Glutamatergic neuron (in vitro differentiated cells): ENCODE measurements around the gene PLEKHM3. TPM values are rescaled to one million over a fixed set of nuclear protein-coding genes. Genes with fewer than 3 reads are reported as not detected.

Experiments used
- DNase-seq: peaks from one replicate; pipeline ENCODE4 v3.0.0; 2022
- H3K27ac Mint-ChIP-seq: one replicate; pipeline ENCODE4 v1.8.0; 2020; ENCODE audit warnings: mild to moderate bottlenecking, mixed read lengths, inconsistent platforms; ENCODE audit not compliant: unreplicated experiment
- H3K27me3 Mint-ChIP-seq: one replicate; pipeline ENCODE4 v1.8.0; 2020; ENCODE audit warnings: mild to moderate bottlenecking, moderate library complexity, mixed read lengths, inconsistent platforms; ENCODE audit not compliant: unreplicated experiment
- H3K36me3 Mint-ChIP-seq: one replicate; pipeline ENCODE4 v1.8.0; 2020; ENCODE audit warnings: mild to moderate bottlenecking, mixed read lengths, inconsistent platforms; ENCODE audit not compliant: unreplicated experiment
- H3K4me1 Mint-ChIP-seq: one replicate; pipeline ENCODE4 v1.8.0; 2020; ENCODE audit warnings: mild to moderate bottlenecking, low read depth, mixed read lengths, inconsistent platforms; ENCODE audit not compliant: unreplicated experiment
- H3K4me3 Mint-ChIP-seq: one replicate; pipeline ENCODE4 v1.8.0; 2020; ENCODE audit warnings: mild to moderate bottlenecking, mixed read lengths, inconsistent platforms; ENCODE audit not compliant: unreplicated experiment
- H3K9me3 Mint-ChIP-seq: one replicate; pipeline ENCODE4 v1.8.0; 2020; ENCODE audit warnings: mild to moderate bottlenecking, moderate library complexity, mixed read lengths, inconsistent platforms; ENCODE audit not compliant: unreplicated experiment
- total RNA-seq: library from RNA; stranded (reverse); fragmentation: NEBNext Ultra II Directional; extraction: Animal tissue kit (Norgen Biotek cat#: 25700); gene quantifications from one replicate; pipeline ENCODE4 v1.2.1, GENCODE V29; 2021; ENCODE audit not compliant: unreplicated experiment
- TF ChIP-seq, protein P1 (sequence below): fragments of 200-600 bp; sonication (generic); IDR thresholded peaks from one replicate; pipeline ENCODE4 v1.5.0; 2021; ENCODE audit not compliant: partially characterized antibody, unreplicated experiment

PLEKHM3 gene
- total RNA-seq, 1 donor from 2014 or later = 19.5 TPM

DNA sequence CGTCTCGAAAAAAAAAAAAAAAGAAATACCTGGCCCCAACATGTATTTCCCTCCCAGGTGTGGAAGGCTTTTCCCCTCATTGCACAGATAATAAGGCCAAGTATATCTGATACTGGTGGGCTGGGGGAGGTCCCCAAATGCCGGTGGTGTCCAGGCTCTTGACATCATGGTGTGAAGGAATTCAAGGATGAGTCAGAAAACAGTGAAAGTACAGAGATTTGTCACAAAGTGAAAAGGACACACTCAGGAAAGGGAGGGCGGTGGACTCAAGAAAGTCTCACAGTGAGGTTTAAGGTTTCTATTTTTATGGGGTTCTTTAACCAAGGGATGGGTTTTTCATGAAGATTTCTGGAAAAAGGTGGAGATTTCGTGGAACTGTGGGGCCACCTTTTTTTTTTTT, 217.8 kb downstream of the PLEKHM3 start:
- TF ChIP-seq, protein P1, sequence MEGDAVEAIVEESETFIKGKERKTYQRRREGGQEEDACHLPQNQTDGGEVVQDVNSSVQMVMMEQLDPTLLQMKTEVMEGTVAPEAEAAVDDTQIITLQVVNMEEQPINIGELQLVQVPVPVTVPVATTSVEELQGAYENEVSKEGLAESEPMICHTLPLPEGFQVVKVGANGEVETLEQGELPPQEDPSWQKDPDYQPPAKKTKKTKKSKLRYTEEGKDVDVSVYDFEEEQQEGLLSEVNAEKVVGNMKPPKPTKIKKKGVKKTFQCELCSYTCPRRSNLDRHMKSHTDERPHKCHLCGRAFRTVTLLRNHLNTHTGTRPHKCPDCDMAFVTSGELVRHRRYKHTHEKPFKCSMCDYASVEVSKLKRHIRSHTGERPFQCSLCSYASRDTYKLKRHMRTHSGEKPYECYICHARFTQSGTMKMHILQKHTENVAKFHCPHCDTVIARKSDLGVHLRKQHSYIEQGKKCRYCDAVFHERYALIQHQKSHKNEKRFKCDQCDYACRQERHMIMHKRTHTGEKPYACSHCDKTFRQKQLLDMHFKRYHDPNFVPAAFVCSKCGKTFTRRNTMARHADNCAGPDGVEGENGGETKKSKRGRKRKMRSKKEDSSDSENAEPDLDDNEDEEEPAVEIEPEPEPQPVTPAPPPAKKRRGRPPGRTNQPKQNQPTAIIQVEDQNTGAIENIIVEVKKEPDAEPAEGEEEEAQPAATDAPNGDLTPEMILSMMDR = no peak
- Mint-ChIP-seq H3K27ac (no peak overlapping the region), H3K9me3 (no peaks in the 10 kb centered on the region), H3K4me1 (no peaks in the 10 kb centered on the region), H3K36me3 (no peaks in the 10 kb centered on the region), H3K4me3 (peak overlapping the region; percentile 30), H3K27me3 (peaks cover 2% of the 10 kb centered on the region)
- DNase-seq = no peak

DNA sequence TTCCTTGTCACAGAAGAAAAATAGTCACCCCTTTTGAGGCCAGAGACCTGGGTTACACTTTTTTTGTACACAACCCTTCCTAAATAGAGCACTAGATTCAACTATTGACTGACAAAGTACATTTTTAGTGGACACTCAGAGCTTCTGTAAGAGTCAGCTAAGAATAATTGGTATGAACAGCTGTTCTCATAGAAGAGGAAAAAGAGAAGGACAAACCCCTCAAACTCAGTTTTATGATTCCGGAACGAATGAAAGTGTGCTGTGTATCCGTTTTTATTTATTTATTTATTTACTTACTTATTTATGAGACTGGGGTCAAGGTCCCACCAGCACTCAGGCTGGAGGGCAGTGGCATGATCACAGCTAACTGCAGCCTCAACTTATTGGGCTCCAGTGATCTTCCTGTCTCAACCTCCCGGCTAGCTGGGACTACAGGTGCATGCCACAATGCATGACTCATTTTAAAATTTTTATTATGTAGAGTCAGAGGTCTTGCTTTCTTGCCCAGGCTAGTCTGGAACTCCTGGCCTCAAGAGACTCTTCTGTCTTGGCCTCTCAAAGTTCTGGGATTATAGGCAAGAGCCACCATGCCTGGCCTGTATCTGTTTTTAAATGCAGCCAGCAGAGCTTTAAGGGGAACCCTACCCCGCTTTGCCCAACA, 219.6 kb downstream of the PLEKHM3 start:
- TF ChIP-seq, protein P1 = no peak
- Mint-ChIP-seq H3K9me3 (no peaks in the 10 kb centered on the region), H3K4me3 (no peak overlapping the region), H3K27ac (no peak overlapping the region), H3K36me3 (no peaks in the 10 kb centered on the region), H3K27me3 (peaks cover 2% of the 10 kb centered on the region), H3K4me1 (no peaks in the 10 kb centered on the region)
- no peak for DNase-seq

GRCh38 chr2:207802650-207803049, 222.7 kb downstream of the PLEKHM3 start:
- DNase-seq = no peak
- H3K27me3 Mint-ChIP-seq = no peaks in the 10 kb centered on the region
- TF ChIP-seq, protein P1 = no peak

GRCh38 chr2:207801259-207801658, 224.1 kb downstream of the PLEKHM3 start:
- DNase-seq = no peak
- no peaks in the 10 kb centered on the region for H3K4me1 Mint-ChIP-seq
- no peaks in the 10 kb centered on the region for H3K36me3 Mint-ChIP-seq
- TF ChIP-seq, protein P1 = no peak
- no peaks in the 10 kb centered on the region for H3K27me3 Mint-ChIP-seq
- no peak overlapping the region for H3K4me3 Mint-ChIP-seq
- no peaks in the 10 kb centered on the region for H3K9me3 Mint-ChIP-seq
- H3K27ac Mint-ChIP-seq = no peak overlapping the region

More at GRCh38 chr2:207802650-207803049, 222.7 kb downstream of the PLEKHM3 start:
- H3K27ac Mint-ChIP-seq = no peak overlapping the region
- H3K9me3 Mint-ChIP-seq = no peaks in the 10 kb centered on the region
- no peaks in the 10 kb centered on the region for H3K4me1 Mint-ChIP-seq
- H3K4me3 Mint-ChIP-seq = no peak overlapping the region
- H3K36me3 Mint-ChIP-seq = no peaks in the 10 kb centered on the region

- Mint-ChIP-seq H3K9me3 (no peaks in the 10 kb centered on the region), H3K27me3 (peaks cover 2% of the 10 kb centered on the region), H3K4me3 (no peak overlapping the region), H3K27ac (no peak overlapping the region), H3K4me1 (no peaks in the 10 kb centered on the region), H3K36me3 (no peaks in the 10 kb centered on the region)
- TF ChIP-seq, protein P1 = no peak
- DNase-seq = no peak
These were observed 228.6 kb downstream of the PLEKHM3 start for GRCh38 chr2:207796585-207797350.
